PFSK-1 (cell line): ENCODE results near the gene TTC16.

Source experiments
- FOXP2 ChIP-seq: optimal IDR thresholded peaks from 2 replicates; pipeline ENCODE3; 2011; ENCODE audit warnings: borderline replicate concordance, control low read depth, inconsistent platforms; ENCODE audit not compliant: insufficient read depth; ENCODE audit errors: extremely low read length, extremely low read depth
- POLR2AphosphoS5 ChIP-seq: IDR thresholded peaks from 2 replicates; pipeline ENCODE4 v1.6.1; 2012; ENCODE audit warnings: low read depth, mild to moderate bottlenecking, control low read depth, low read length, moderate library complexity
- SIN3A ChIP-seq: IDR thresholded peaks from 2 replicates; pipeline ENCODE4 v1.6.1; 2012; ENCODE audit warnings: mild to moderate bottlenecking, low read length, moderate library complexity, borderline replicate concordance; ENCODE audit not compliant: insufficient read depth
- TAF1 ChIP-seq: IDR thresholded peaks from 2 replicates; pipeline ENCODE4 v1.6.1; 2012; ENCODE audit warnings: low read length, control low read depth, borderline replicate concordance; ENCODE audit not compliant: insufficient read depth
- TF ChIP-seq, protein P1 (sequence below), 2 experiments: IDR thresholded peaks; 2 replicates each; pipeline versions ENCODE4 v1.6.1 to v1.8.0; 2011 to 2012; ENCODE audit warnings: low read depth in 2 of 2, low read length in 2 of 2, control low read depth in 1 of 2, inconsistent platforms in 1 of 2, mild to moderate bottlenecking in 1 of 2, moderate library complexity in 1 of 2; ENCODE audit not compliant: insufficient read depth in 1 of 2

The TTC16 gene

DNA sequence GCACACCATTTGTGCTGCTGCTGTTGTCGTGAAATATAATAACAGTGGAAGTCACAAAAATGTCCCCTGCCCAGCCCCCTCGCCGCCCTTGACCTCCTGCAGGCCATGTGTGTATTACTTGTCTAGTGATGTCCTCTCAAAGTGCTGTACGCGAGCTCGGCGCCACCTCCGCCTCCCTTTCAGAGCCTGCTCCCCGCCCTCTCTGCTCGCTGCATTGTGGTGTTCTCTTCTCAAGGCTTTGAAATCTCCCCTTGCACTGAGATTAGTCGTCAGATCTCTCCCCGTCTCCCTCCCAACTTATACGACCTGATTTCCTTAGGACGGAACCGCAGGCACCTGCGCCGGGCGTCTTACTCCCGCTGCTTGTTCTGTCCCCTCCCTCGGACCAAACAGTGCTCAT is 23.8 kb upstream of the TTC16 start:
- TF ChIP-seq SIN3A (no peak), TAF1 (no peak), FOXP2 (no peak), POLR2AphosphoS5 (no peak)
- TF ChIP-seq, protein P1, sequence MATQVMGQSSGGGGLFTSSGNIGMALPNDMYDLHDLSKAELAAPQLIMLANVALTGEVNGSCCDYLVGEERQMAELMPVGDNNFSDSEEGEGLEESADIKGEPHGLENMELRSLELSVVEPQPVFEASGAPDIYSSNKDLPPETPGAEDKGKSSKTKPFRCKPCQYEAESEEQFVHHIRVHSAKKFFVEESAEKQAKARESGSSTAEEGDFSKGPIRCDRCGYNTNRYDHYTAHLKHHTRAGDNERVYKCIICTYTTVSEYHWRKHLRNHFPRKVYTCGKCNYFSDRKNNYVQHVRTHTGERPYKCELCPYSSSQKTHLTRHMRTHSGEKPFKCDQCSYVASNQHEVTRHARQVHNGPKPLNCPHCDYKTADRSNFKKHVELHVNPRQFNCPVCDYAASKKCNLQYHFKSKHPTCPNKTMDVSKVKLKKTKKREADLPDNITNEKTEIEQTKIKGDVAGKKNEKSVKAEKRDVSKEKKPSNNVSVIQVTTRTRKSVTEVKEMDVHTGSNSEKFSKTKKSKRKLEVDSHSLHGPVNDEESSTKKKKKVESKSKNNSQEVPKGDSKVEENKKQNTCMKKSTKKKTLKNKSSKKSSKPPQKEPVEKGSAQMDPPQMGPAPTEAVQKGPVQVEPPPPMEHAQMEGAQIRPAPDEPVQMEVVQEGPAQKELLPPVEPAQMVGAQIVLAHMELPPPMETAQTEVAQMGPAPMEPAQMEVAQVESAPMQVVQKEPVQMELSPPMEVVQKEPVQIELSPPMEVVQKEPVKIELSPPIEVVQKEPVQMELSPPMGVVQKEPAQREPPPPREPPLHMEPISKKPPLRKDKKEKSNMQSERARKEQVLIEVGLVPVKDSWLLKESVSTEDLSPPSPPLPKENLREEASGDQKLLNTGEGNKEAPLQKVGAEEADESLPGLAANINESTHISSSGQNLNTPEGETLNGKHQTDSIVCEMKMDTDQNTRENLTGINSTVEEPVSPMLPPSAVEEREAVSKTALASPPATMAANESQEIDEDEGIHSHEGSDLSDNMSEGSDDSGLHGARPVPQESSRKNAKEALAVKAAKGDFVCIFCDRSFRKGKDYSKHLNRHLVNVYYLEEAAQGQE (IDR thresholded peaks at IDR 0.05; ENCODE audit: insufficient read depth in 1 of 2, low read depth in 2 of 2, low read length in 2 of 2), result no peak

DNA sequence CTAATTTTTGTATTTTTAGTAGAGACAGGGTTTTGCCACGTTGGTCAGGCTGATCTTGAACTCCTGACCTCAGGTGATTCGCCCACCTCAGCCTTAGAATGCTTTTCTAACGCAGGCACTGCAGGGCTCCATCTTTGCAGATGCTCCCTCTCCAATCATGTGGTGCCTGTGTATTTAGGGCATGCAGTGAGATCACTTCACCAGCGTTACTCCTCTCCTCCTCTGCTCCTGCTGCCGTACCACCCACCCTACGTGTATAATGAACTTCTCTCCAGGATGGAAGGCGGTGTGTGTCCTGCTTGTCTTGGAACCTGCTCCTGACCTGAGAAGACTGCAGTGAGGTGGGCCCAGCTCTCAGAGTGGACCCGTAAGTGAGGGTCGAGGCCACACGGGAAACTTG is 22.7 kb upstream of the TTC16 start:
- TF ChIP-seq TAF1, result no peak
- no peak for TF ChIP-seq POLR2AphosphoS5
- TF ChIP-seq SIN3A, result no peak
- TF ChIP-seq FOXP2, result no peak
- TF ChIP-seq, protein P1 (IDR thresholded peaks at IDR 0.05; ENCODE audit: insufficient read depth in 1 of 2, low read depth in 2 of 2, low read length in 2 of 2), result no peak

DNA sequence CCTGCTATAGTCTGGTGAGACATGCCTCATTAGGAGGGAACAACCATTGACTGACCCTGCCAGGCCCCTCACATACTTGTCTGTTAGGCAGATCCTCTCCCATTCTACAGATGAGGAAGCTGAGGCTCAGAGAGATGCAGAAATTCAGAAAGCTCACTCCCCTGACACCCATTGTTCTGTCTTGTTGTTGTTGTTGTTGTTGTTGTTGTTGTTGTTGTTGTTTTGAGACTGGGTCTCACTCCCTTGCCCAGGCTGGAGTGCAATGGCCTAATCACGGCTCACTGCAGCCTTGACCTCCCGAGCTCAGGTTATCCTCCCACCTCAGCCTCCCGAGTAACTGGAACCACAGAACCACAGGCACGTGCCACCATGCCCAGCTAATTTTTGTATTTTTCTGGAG is 22.2 kb upstream of the TTC16 start:
- no peak for TF ChIP-seq POLR2AphosphoS5
- TF ChIP-seq FOXP2, result no peak
- TF ChIP-seq, protein P1 (IDR thresholded peaks at IDR 0.05; ENCODE audit: insufficient read depth in 1 of 2, low read depth in 2 of 2, low read length in 2 of 2), result no peak
- TF ChIP-seq TAF1, result no peak
- TF ChIP-seq SIN3A, result no peak

DNA sequence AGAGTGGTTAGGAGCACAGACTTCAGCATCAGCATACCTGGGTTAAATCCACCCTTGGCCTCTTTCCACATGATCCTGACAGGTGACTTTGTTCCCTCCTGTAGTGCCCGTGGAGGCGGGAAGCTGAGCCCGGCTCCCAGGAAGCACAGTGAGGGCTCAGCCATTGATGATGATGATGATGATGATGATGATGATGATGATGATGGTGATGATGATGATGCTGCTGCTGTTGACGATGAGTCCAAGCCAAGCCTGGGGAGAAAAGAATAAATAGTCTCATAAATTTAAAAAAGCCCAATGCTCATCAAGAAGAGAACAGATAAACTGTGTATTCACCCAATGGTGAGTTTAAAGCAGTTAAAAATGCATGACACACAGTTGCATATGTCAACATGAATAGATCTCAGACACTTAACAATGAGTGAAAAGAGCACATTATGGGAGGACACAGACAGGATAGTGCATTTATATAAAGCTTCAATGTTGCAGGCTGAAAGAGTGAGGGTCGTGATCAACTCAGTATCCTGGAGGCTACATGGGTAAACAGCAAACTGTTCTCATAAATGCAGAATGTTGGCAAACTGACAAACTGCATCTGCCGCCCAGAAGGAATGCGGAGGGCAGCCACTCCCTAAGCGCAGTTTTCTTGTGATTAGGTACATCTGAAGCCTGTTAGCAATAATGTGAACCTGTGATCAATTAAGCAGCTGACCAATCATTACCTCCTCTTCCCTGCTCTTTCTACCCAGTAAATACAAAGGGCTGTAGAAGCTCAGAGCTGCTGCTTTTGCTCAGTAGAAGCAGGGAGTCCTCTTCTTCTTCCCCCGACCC is 20.8 kb upstream of the TTC16 start:
- TF ChIP-seq POLR2AphosphoS5 (no peak), FOXP2 (no peak), SIN3A (no peak), TAF1 (no peak)
- TF ChIP-seq, protein P1 (IDR thresholded peaks at IDR 0.05; ENCODE audit: insufficient read depth in 1 of 2, low read depth in 2 of 2, low read length in 2 of 2), result no peak

DNA sequence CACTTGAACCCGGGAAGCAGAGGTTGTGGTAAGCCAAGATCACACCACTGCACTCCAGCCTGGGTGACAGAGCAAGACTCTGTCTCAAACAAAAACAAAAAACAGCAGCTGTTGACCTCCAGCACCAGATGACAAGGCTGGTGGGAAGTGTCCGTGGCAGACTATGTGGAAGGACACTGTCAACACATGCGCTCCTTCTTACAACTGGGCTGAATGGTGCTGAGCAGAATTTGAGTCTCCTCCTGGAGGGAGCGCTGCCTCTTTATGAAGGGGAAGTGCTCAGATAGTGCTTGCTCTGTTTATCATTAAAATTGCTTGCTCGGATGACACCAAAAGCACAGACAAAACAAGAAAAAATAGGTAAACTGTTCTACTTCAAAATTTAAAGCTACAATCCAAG is 18.3 kb upstream of the TTC16 start:
- TF ChIP-seq SIN3A, result no peak
- no peak for TF ChIP-seq FOXP2
- TF ChIP-seq, protein P1 (IDR thresholded peaks at IDR 0.05; ENCODE audit: insufficient read depth in 1 of 2, low read depth in 2 of 2, low read length in 2 of 2), result no peak
- no peak for TF ChIP-seq TAF1
- TF ChIP-seq POLR2AphosphoS5, result no peak
